Endothelial cell of umbilical vein (primary cell): Measurements from ENCODE around the gene GAP43. TPM values are rescaled to one million over a fixed set of nuclear protein-coding genes. Genes with fewer than 3 reads are reported as not detected.

ENCODE experiments used
- BruUV-seq: library from RNA; stranded (reverse); fragments of 400-500 nt; replicated peaks from 2 replicates; lab custom pipeline; 2021; lab: Mats Ljungman, UMichigan
- CTCF ChIA-PET: fragments of 300-600, 350-600 bp; sonication (Branson Sonifier 250); formaldehyde crosslinking; loops from one replicate; lab custom pipeline; 2021; ENCODE audit warnings: antibody characterized with exemption, inconsistent platforms; lab: Charles Lee
- POLR2A ChIA-PET: fragments of 300-600, 350-600 bp; sonication (Branson Sonifier 250); formaldehyde crosslinking; loops from one replicate; lab custom pipeline; 2021; ENCODE audit warnings: antibody characterized with exemption, inconsistent platforms; lab: Charles Lee
- DNase-seq: peaks from one replicate; pipeline ENCODE4 v3.0.0-alpha.2; 2011; ENCODE audit warnings: low read depth, low spot score
- FAIRE-seq: peaks from 2 replicates; lab custom pipeline; 2011; peaks lifted over from hg19 to GRCh38; lab: Jason Lieb, UNC
- H2AFZ ChIP-seq: 2 replicates; pipeline ENCODE4 v1.6.0; 2012; ENCODE audit warnings: low read depth, low read length, control low read depth, inconsistent platforms
- H3K27ac ChIP-seq: 2 replicates; pipeline ENCODE4 v1.5.1; 2011; ENCODE audit warnings: low read depth, mild to moderate bottlenecking, control low read depth, low read length, moderate library complexity; ENCODE audit not compliant: insufficient read depth
- H3K27me3 ChIP-seq, 2 experiments: 2 replicates each; pipeline versions ENCODE4 v1.6.0 to v1.6.1; 2011; ENCODE audit warnings: low read length in 2 of 2, mixed read lengths in 1 of 2; ENCODE audit not compliant: control insufficient read depth in 2 of 2, insufficient read depth in 2 of 2
- H3K36me3 ChIP-seq, 2 experiments: 2 replicates in 1 of 2; 3 replicates in 1 of 2; pipeline ENCODE4 v1.5.1; 2011; ENCODE audit warnings: low read length in 2 of 2, mild to moderate bottlenecking in 1 of 2, moderate library complexity in 1 of 2; ENCODE audit not compliant: control insufficient read depth in 2 of 2, insufficient read depth in 2 of 2; ENCODE audit errors: extremely low read depth in 1 of 2
- H3K4me1 ChIP-seq: 3 replicates; pipeline ENCODE4 v1.5.1; 2011; ENCODE audit warnings: mild to moderate bottlenecking, low read length; ENCODE audit not compliant: control insufficient read depth, insufficient read depth; ENCODE audit errors: extremely low read depth
- H3K4me2 ChIP-seq: 2 replicates; pipeline ENCODE4 v1.6.1; 2011; ENCODE audit warnings: low read length, control low read depth, mixed read lengths; ENCODE audit not compliant: insufficient read depth
- H3K4me3 ChIP-seq, 3 experiments: fragments of 200-600 bp in 1 of 3; sonication (generic), shearing (Covaris generic) in 1 of 3; replicated peaks in 1 of 3; 2 replicates each; pipeline ENCODE4 v1.5.1; 2011 to 2016; ENCODE audit warnings: control low read depth in 3 of 3, low read length in 3 of 3, mild to moderate bottlenecking in 2 of 3, inconsistent platforms in 1 of 3, low read depth in 1 of 3, moderate library complexity in 1 of 3; ENCODE audit not compliant: insufficient read depth in 1 of 3
- H3K79me2 ChIP-seq: 2 replicates; pipeline ENCODE4 v1.6.0; 2012; ENCODE audit warnings: low read length, inconsistent platforms; ENCODE audit not compliant: control insufficient read depth, insufficient read depth
- H3K9ac ChIP-seq: replicated peaks from 2 replicates; pipeline ENCODE3; 2011; ENCODE audit warnings: low read length, control low read depth; ENCODE audit not compliant: insufficient read depth; ENCODE audit errors: extremely low read depth
- H3K9me1 ChIP-seq: replicated peaks from 3 replicates; pipeline ENCODE4 v1.6.0; 2011; ENCODE audit warnings: mild to moderate bottlenecking, low read length; ENCODE audit not compliant: control insufficient read depth, insufficient read depth; ENCODE audit errors: extremely low read depth
- H3K9me3 ChIP-seq: replicated peaks from 2 replicates; pipeline ENCODE4 v1.5.1; 2012; ENCODE audit warnings: low read length, inconsistent platforms; ENCODE audit not compliant: control insufficient read depth, insufficient read depth
- H4K20me1 ChIP-seq: replicated peaks from 2 replicates; pipeline ENCODE3; 2011; ENCODE audit warnings: mild to moderate bottlenecking, low read length; ENCODE audit not compliant: control insufficient read depth, insufficient read depth; ENCODE audit errors: extremely low read depth
- CTCF ChIP-seq, 2 donors: IDR thresholded peaks; 1 replicate in 1 of 2; 2 replicates in 1 of 2; pipeline ENCODE4 v1.5.1; 2011; ENCODE audit warnings: low read length in 2 of 2, mild to moderate bottlenecking in 2 of 2, moderate library complexity in 2 of 2, control low read depth in 1 of 2, inconsistent platforms in 1 of 2, low read depth in 1 of 2; ENCODE audit not compliant: insufficient read depth in 1 of 2; ENCODE audit errors: extremely low read depth in 1 of 2
- EZH2 ChIP-seq: IDR thresholded peaks from 2 replicates; pipeline ENCODE4 v1.6.1; 2012; ENCODE audit warnings: borderline replicate concordance, low read depth, mild to moderate bottlenecking, moderate library complexity, low read length, inconsistent platforms; ENCODE audit not compliant: severe bottlenecking
- FOS ChIP-seq: IDR thresholded peaks from 2 replicates; pipeline ENCODE4 v1.6.1; 2011; ENCODE audit warnings: mild to moderate bottlenecking, low read length, moderate library complexity, borderline replicate concordance; ENCODE audit not compliant: insufficient read depth
- GATA2 ChIP-seq: IDR thresholded peaks from 2 replicates; pipeline ENCODE4 v1.7.0; 2011; ENCODE audit warnings: low read depth, mild to moderate bottlenecking, moderate library complexity, mixed read lengths, low read length; ENCODE audit not compliant: insufficient read length, insufficient read depth
- JUN ChIP-seq: IDR thresholded peaks from 2 replicates; pipeline ENCODE4 v1.6.1; 2011; ENCODE audit warnings: borderline replicate concordance, low read depth; ENCODE audit not compliant: insufficient read length, insufficient read depth
- MAX ChIP-seq: IDR thresholded peaks from 2 replicates; pipeline ENCODE4 v1.6.1; 2011; ENCODE audit not compliant: insufficient read depth, insufficient read length
- MYC ChIP-seq: IDR thresholded peaks from one replicate; pipeline ENCODE4 v1.6.1; 2011; ENCODE audit warnings: mild to moderate bottlenecking, low read depth, low read length
- POLR2A ChIP-seq: IDR thresholded peaks from 2 replicates; pipeline ENCODE4 v1.6.1; 2012; ENCODE audit warnings: low read depth, mild to moderate bottlenecking, control low read depth, low read length
- POLR2AphosphoS5 ChIP-seq: IDR thresholded peaks from 2 replicates; pipeline ENCODE4 v1.6.1; 2012; ENCODE audit warnings: low read depth, mild to moderate bottlenecking, control low read depth, low read length, moderate library complexity; ENCODE audit not compliant: insufficient read depth
- dilution Hi-C: fragments of 300-500 bp; cut with MboI; formaldehyde crosslinking; loops from one replicate; pipeline ENCODE4 v1.15.0; 2019; ENCODE audit warnings: low sequenced_read_pairs; ENCODE audit not compliant: extremely low pct_ligation_motif_present
- intact Hi-C: fragments of 100-400 bp; cut with micrococcal nuclease; formaldehyde crosslinking; loops from one replicate; pipeline ENCODE4 v1.10.0; 2022
- polyA plus RNA-seq, 4 experiments: library from polyadenylated mRNA; depleted of rRNA in 3 of 4; stranded (reverse) in 3 of 4; unstranded in 1 of 4; fragments of >200 nt; gene quantifications; 2 replicates each; pipeline versions ENCODE4 v1.2.1 to v1.2.3, GENCODE V29; 2011 to 2012; ENCODE audit warnings: missing spikeins in 1 of 4
- total RNA-seq: library from RNA; stranded (reverse); gene quantifications from 2 replicates; pipeline ENCODE4 v1.2.3, GENCODE V29; 2021

The GAP43 gene
- total and polyA plus RNA-seq, 2 donors (not counting 3 experiments of a cell fraction or from before 2014, with no cell fraction given) = 0.06 TPM; not detected in 1

DNA sequence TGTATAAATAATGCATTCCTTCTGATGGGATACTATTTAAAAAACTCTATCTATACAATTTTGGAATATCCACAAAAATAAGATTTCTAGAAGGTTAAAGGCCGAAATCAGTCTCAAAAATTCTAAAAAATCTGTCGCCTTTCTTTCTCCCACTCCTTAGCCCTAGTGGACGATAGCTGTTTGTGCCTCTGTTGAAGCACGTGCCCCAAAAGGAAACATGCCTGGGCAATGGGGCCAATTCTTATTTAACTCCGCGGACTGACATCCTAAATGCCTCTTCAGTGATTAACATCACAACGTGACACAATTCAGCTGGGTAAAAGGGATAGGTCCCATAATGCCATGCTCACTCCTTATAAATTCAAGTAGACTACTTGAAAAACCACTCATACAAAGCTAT is 65.1 kb downstream of the GAP43 start:
- H3K79me2 ChIP-seq = no peaks in the 10 kb centered on the region
- no peaks in the 10 kb centered on the region for H3K9me1 ChIP-seq
- no peak overlapping the region for H3K4me2 ChIP-seq
- TF ChIP-seq POLR2AphosphoS5 (no peak), FOS (no peak), JUN (no peak), CTCF (IDR thresholded peaks at IDR 0.05; ENCODE audit: extremely low read depth in 1 of 2, insufficient read depth in 1 of 2, low read depth in 1 of 2, low read length in 2 of 2) (no peak), EZH2 (no peak), POLR2A (no peak), MAX (no peak), GATA2 (no peak), MYC (no peak)
- H3K9ac ChIP-seq = no peak overlapping the region
- ChIA-PET CTCF (interaction anchor here (1.4 to 3.3 kb wide), 3 partner anchors 96 to 471 kb away, joined by 4 to 14 read pairs (median 4); no protein-coding TSS in a partner anchor), POLR2A (no interaction called here)
- no peaks in the 10 kb centered on the region for H3K4me1 ChIP-seq
- no peaks in the 10 kb centered on the region for H3K36me3 ChIP-seq
- peaks cover 0 to 4% of the 10 kb centered on the region in 2 experiments for H3K27me3 ChIP-seq
- H3K4me3 ChIP-seq = no peak overlapping the region
- H3K27ac ChIP-seq = no peak overlapping the region
- dilution Hi-C loops = no loop called here
- DNase-seq (no peak), FAIRE-seq (no peak)
- H4K20me1 ChIP-seq = no peaks in the 10 kb centered on the region
- no peak overlapping the region for H2AFZ ChIP-seq
- BruUV-seq = no TSS peak
- intact Hi-C loops = no loop called here
- no peaks in the 10 kb centered on the region for H3K9me3 ChIP-seq
